ENCODE measurements around the gene MED22. TPM values are rescaled to one million over a fixed set of nuclear protein-coding genes. Genes with fewer than 3 reads are reported as not detected.

The MED22 gene
- total and polyA plus RNA-seq, 3 donors from 2014 or later = 20.2 to 29.3 (median 25.9) TPM

- Histone ChIP-seq H3K36me3 (ENCODE audit: low read depth, missing control alignments) (no peaks in the 10 kb centered on the region), H3K27me3 (no peaks in the 10 kb centered on the region), H3K27ac (no peak overlapping the region), H3K4me3 (no peak overlapping the region), H3K9me3 (no peaks in the 10 kb centered on the region), H3K4me1 (peaks cover 24% of the 10 kb centered on the region)
- intact Hi-C loops (cut with DNase I; ENCODE audit: low total_unique reads) = no loop called here
- TF ChIP-seq CTCF (IDR thresholded peaks at IDR 0.05) (no peak), POLR2A (IDR thresholded peaks at IDR 0.05) (no peak)
- DNase-seq = no peak
- WGBS, 2 donors = 93 to 96% methylated on average over 3 to 6 of the region's 6 CpGs
These were observed 2.3 kb downstream of the MED22 start for GRCh38 chr9:133345596-133345995.

DNA sequence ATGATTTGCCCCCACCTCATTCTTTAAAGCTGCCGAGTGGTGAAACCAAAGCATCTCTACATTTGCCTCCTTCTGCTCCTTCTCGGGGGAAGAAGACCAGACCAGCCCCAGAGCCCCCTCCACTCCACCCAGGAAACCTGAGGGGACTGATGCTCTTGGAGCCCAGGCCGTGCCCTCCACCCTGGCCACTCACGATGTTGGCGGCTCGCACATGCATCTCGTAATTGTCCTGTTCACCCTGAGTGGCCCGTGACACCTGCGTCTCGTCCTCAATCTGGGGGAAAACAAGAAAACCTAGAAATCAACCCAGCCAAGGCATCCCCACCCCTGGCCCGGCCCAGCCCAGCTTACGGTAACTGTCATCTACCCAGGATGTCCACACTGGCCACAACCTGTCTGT lies 3.0 kb downstream of the MED22 start:
- Histone ChIP-seq H3K4me1 (peaks cover 24% of the 10 kb centered on the region), H3K27ac (no peak overlapping the region), H3K9me3 (no peaks in the 10 kb centered on the region), H3K36me3 (ENCODE audit: low read depth, missing control alignments) (no peaks in the 10 kb centered on the region), H3K4me3 (no peak overlapping the region), H3K27me3 (no peaks in the 10 kb centered on the region)
- TF ChIP-seq CTCF (IDR thresholded peaks at IDR 0.05) (no peak), POLR2A (IDR thresholded peaks at IDR 0.05) (no peak)
- no peak for DNase-seq
- 95 to 97% methylated on average over 12 of the region's 12 CpGs for WGBS, 2 donors
- intact Hi-C loops (cut with DNase I; ENCODE audit: low total_unique reads) = no loop called here

GRCh38 chr9:133344071-133344470 lies 3.9 kb downstream of the MED22 start:
- H3K9me3 ChIP-seq = no peaks in the 10 kb centered on the region
- no peaks in the 10 kb centered on the region for H3K36me3 ChIP-seq (ENCODE audit: low read depth, missing control alignments)
- WGBS, 2 donors = 93% methylated on average over 19 of the region's 19 CpGs; no CpG with 5 or more reads in 1 of the 2 donors
- peaks cover 18% of the 10 kb centered on the region for H3K4me1 ChIP-seq
- intact Hi-C loops (cut with DNase I; ENCODE audit: low total_unique reads) = no loop called here
- TF ChIP-seq POLR2A (IDR thresholded peaks at IDR 0.05) (no peak), CTCF (IDR thresholded peaks at IDR 0.05) (no peak)
- no peaks in the 10 kb centered on the region for H3K27me3 ChIP-seq
- no peak for DNase-seq
- no peak overlapping the region for H3K27ac ChIP-seq
- no peak overlapping the region for H3K4me3 ChIP-seq

GRCh38 chr9:133342570-133342969 lies 5.4 kb downstream of the MED22 start:
- H3K4me3 ChIP-seq = no peak overlapping the region
- TF ChIP-seq CTCF (IDR thresholded peaks at IDR 0.05) = no peak
- no peak for TF ChIP-seq POLR2A (IDR thresholded peaks at IDR 0.05)
- peaks cover 14% of the 10 kb centered on the region for H3K4me1 ChIP-seq
- H3K36me3 ChIP-seq (ENCODE audit: low read depth, missing control alignments) = no peaks in the 10 kb centered on the region
- no peaks in the 10 kb centered on the region for H3K9me3 ChIP-seq
- intact Hi-C loops (cut with DNase I; ENCODE audit: low total_unique reads) = no loop called here
- no peak overlapping the region for H3K27ac ChIP-seq
- WGBS, 2 donors = 76 to 93% methylated on average over 11 of the region's 11 CpGs
- no peaks in the 10 kb centered on the region for H3K27me3 ChIP-seq
- no peak for DNase-seq

DNA sequence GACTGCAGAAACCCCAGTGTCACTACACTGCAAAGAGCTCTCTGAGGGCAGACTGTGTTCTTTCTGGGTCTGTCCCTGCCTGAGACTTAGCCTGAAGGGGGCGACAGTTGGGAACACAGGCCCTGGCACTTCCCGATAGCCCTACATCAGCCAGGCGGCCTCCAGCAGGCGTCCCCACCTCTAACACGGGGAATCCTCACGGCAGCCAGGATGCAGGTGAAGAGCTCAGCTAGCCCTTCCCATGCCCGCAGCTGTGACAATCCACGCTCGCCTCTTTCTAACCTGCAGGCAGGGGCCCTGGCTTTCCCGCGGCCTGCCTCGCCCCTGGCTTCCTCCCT lies 5.9 kb downstream of the MED22 start:
- intact Hi-C loops (cut with DNase I; ENCODE audit: low total_unique reads) = no loop called here
- Histone ChIP-seq H3K36me3 (ENCODE audit: low read depth, missing control alignments) (no peaks in the 10 kb centered on the region), H3K4me1 (peaks cover 12% of the 10 kb centered on the region), H3K4me3 (no peak overlapping the region), H3K27ac (no peak overlapping the region), H3K9me3 (no peaks in the 10 kb centered on the region), H3K27me3 (no peaks in the 10 kb centered on the region)
- no peak for TF ChIP-seq POLR2A (IDR thresholded peaks at IDR 0.05)
- no peak for TF ChIP-seq CTCF (IDR thresholded peaks at IDR 0.05)
- WGBS, 2 donors = 83 to 86% methylated on average over 11 to 12 of the region's 12 CpGs
- no peak for DNase-seq
